OCI-LY1 (cell line): ENCODE data around the gene DAZAP2.

Source experiments
- CTCF ChIP-seq: fragments of 200-600 bp; sonication (generic), shearing (Covaris generic); IDR thresholded peaks from 2 replicates; pipeline ENCODE4 v1.5.1; 2017; ENCODE audit warnings: mild to moderate bottlenecking, antibody characterized with exemption, low read length, moderate library complexity, mixed read lengths
- EZH2 ChIP-seq: fragments of 200-600 bp; sonication (generic), shearing (Covaris generic); IDR thresholded peaks from 2 replicates; pipeline ENCODE4 v1.8.0; 2017; ENCODE audit warnings: borderline replicate concordance, mixed run types, mild to moderate bottlenecking, antibody characterized with exemption, low read length, moderate library complexity, mixed read lengths

DNA sequence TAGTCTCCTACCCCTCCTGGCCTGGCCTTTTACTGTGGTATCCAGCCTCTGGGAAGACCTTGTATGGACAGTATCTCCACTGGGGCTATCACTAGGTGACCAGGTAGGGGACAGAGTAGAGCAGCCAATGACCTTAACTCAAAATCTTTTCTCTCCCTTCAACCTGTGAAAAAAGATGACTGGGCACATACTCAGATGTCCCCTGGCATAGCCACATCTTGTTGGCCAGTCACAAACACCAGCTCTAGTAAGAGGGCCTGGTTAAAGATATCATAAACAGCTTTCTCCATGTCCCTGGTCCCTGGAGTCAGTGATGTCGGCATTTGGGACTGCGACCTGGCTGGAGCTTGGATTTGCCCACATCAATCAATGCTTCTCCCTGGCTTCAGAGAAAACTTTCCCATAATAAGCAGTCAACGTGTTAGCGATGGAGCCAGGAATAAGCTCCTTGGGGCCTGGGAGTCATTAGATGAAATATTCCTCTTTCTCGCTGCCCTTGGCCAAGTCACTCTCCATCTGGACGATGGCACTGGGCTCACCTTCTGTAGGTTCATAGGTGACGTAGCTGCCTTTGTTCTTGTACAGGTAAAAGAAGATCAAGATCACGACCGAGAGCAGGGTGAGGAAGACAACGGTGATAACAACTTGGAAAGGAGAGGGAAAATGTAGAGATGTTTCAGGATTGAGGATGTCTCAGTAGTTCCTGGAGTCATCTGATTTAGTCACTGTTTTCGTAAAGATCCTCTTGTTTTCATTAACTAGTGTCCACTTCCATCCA lies 7.0 kb downstream of the DAZAP2 start:
- TF ChIP-seq CTCF (no peak), EZH2 (no peak)
